HEK293 (cell line): ENCODE data around the gene LHFPL2.

ENCODE experiments used
- GLIS1 ChIP-seq: fragments of 450-650 bp; formaldehyde crosslinking; IDR thresholded peaks from 2 replicates; pipeline ENCODE4 v1.5.1; 2016; ENCODE audit warnings: missing biosample characterization, missing genetic modification characterization
- SP7 ChIP-seq: fragments of 450-650 bp; formaldehyde crosslinking; IDR thresholded peaks from 2 replicates; pipeline ENCODE4 v1.5.1; 2016; ENCODE audit warnings: missing biosample characterization, missing genetic modification characterization
- ZBTB49 ChIP-seq: fragments of 450-650 bp; formaldehyde crosslinking; IDR thresholded peaks from 2 replicates; pipeline ENCODE4 v1.5.1; 2016; ENCODE audit warnings: missing biosample characterization, missing genetic modification characterization, low read depth
- ZBTB7A ChIP-seq: fragments of 450-650 bp; formaldehyde crosslinking; IDR thresholded peaks from 2 replicates; pipeline ENCODE4 v1.5.1; 2016; ENCODE audit warnings: low read depth, missing biosample characterization, missing genetic modification characterization
- ZNF146 ChIP-seq: fragments of 450-650 bp; formaldehyde crosslinking; IDR thresholded peaks from 2 replicates; pipeline ENCODE4 v1.5.1; 2016; ENCODE audit warnings: missing biosample characterization, missing genetic modification characterization
- ZNF211 ChIP-seq: fragments of 450-650 bp; formaldehyde crosslinking; IDR thresholded peaks from 2 replicates; pipeline ENCODE4 v1.5.1; 2016; ENCODE audit warnings: low read depth, missing biosample characterization, missing genetic modification characterization
- ZNF548 ChIP-seq: fragments of 450-650 bp; formaldehyde crosslinking; IDR thresholded peaks from 2 replicates; pipeline ENCODE4 v1.5.1; 2016; ENCODE audit warnings: missing biosample characterization, missing genetic modification characterization
- ZNF549 ChIP-seq: fragments of 450-650 bp; IDR thresholded peaks from 2 replicates; pipeline ENCODE4 v1.5.1; 2018; ENCODE audit warnings: missing biosample characterization, missing genetic modification characterization, mild to moderate bottlenecking, inconsistent platforms, moderate library complexity
- ZNF560 ChIP-seq: fragments of 450-650 bp; formaldehyde crosslinking; IDR thresholded peaks from 2 replicates; pipeline ENCODE4 v1.5.1; 2017; ENCODE audit warnings: missing biosample characterization, missing genetic modification characterization, borderline replicate concordance
- ZNF571 ChIP-seq: fragments of 450-650 bp; formaldehyde crosslinking; IDR thresholded peaks from 2 replicates; pipeline ENCODE4 v1.5.0; 2017; ENCODE audit warnings: missing biosample characterization, missing genetic modification characterization
- ZNF626 ChIP-seq: fragments of 450-650 bp; sonication (Bioruptor Pico); formaldehyde crosslinking; IDR thresholded peaks from 2 replicates; pipeline ENCODE4 v1.5.1; 2018; ENCODE audit warnings: missing biosample characterization, missing genetic modification characterization, inconsistent platforms
- ZNF629 ChIP-seq: fragments of 450-650 bp; formaldehyde crosslinking; IDR thresholded peaks from 2 replicates; pipeline ENCODE4 v1.5.1; 2017; ENCODE audit warnings: missing biosample characterization, missing genetic modification characterization
- ZNF785 ChIP-seq: fragments of 450-650 bp; formaldehyde crosslinking; IDR thresholded peaks from 2 replicates; pipeline ENCODE4 v1.5.1; 2016; ENCODE audit warnings: missing biosample characterization, missing genetic modification characterization
- TF ChIP-seq, protein P1 (sequence below): fragments of 450-650 bp; formaldehyde crosslinking; IDR thresholded peaks from 2 replicates; pipeline ENCODE4 v1.5.1; 2016; ENCODE audit warnings: missing biosample characterization, missing genetic modification characterization

DNA sequence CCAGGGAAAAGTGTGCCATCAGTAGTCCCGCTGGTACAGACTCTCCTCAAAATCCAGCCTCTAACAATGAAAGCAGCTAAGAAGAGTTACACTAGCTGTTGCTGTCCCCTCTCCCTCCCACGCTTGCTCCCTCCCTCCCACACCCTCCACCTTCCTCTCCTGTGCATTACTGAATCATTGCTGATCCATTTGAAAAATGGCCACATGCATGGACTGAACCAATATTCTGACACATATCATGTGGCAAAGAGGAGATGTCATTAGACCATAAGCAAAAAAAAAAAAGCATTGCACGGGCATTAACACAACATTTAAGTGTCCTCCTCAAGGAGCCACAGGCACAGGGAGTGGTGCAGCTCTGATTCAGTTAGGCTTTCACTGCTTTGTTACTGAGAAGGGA, 37.9 kb downstream of the LHFPL2 start:
- TF ChIP-seq ZNF548 (tag by site-specific recombination) (no peak), GLIS1 (tag by site-specific recombination) (no peak), ZBTB49 (tag by site-specific recombination) (no peak), ZNF571 (tag by site-specific recombination) (no peak), ZNF785 (no peak), ZNF146 (no peak), ZNF626 (tag by site-specific recombination) (no peak), ZBTB7A (tag by site-specific recombination) (no peak), SP7 (tag by site-specific recombination) (no peak), ZNF629 (tag by site-specific recombination) (no peak), ZNF211 (tag by site-specific recombination) (no peak), ZNF560 (tag by site-specific recombination) (no peak), ZNF549 (no peak)
- TF ChIP-seq, protein P1, sequence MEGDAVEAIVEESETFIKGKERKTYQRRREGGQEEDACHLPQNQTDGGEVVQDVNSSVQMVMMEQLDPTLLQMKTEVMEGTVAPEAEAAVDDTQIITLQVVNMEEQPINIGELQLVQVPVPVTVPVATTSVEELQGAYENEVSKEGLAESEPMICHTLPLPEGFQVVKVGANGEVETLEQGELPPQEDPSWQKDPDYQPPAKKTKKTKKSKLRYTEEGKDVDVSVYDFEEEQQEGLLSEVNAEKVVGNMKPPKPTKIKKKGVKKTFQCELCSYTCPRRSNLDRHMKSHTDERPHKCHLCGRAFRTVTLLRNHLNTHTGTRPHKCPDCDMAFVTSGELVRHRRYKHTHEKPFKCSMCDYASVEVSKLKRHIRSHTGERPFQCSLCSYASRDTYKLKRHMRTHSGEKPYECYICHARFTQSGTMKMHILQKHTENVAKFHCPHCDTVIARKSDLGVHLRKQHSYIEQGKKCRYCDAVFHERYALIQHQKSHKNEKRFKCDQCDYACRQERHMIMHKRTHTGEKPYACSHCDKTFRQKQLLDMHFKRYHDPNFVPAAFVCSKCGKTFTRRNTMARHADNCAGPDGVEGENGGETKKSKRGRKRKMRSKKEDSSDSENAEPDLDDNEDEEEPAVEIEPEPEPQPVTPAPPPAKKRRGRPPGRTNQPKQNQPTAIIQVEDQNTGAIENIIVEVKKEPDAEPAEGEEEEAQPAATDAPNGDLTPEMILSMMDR (tag by site-specific recombination), result no peak
